Osteoblast (primary cell): ENCODE data around the gene SLC2A1. TPM values are rescaled to one million over a fixed set of nuclear protein-coding genes. Genes with fewer than 3 reads are reported as not detected.

Experiments used
- DNase-seq: peaks from one replicate; pipeline ENCODE4 v3.0.0; 2011; ENCODE audit warnings: low spot score, mixed read lengths; ENCODE audit not compliant: insufficient read length; ENCODE audit errors: missing footprints
- H2AFZ ChIP-seq: 2 replicates; pipeline ENCODE4 v1.6.0; 2011; ENCODE audit warnings: mild to moderate bottlenecking, low read length
- H3K27ac ChIP-seq: 2 replicates; pipeline ENCODE4 v1.5.1; 2011; ENCODE audit warnings: mild to moderate bottlenecking, low read depth, low read length, moderate library complexity
- H3K27me3 ChIP-seq: 2 replicates; pipeline ENCODE4 v1.6.0; 2012; ENCODE audit warnings: mild to moderate bottlenecking, control low read depth, inconsistent platforms, low read length, moderate library complexity; ENCODE audit not compliant: insufficient read depth
- H3K36me3 ChIP-seq: 2 replicates; pipeline ENCODE4 v1.5.1; 2011; ENCODE audit warnings: mild to moderate bottlenecking, low read length, control low read depth, moderate library complexity; ENCODE audit not compliant: insufficient read depth
- H3K4me1 ChIP-seq: 2 replicates; pipeline ENCODE4 v1.5.1; 2011; ENCODE audit warnings: mild to moderate bottlenecking, low read length, control low read depth, moderate library complexity; ENCODE audit not compliant: insufficient read depth
- H3K4me2 ChIP-seq: 2 replicates; pipeline ENCODE4 v1.6.0; 2011; ENCODE audit warnings: mild to moderate bottlenecking, low read length; ENCODE audit not compliant: insufficient read depth
- H3K4me3 ChIP-seq: fragments of 200-600 bp; sonication (generic); 3 replicates; pipeline ENCODE4 v1.5.1; 2012; ENCODE audit warnings: mild to moderate bottlenecking, low read length, inconsistent platforms; ENCODE audit not compliant: insufficient read depth
- H3K79me2 ChIP-seq: 2 replicates; pipeline ENCODE4 v1.6.0; 2012; ENCODE audit warnings: mild to moderate bottlenecking, low read length, control low read depth, inconsistent platforms; ENCODE audit not compliant: insufficient read depth
- H3K9me3 ChIP-seq: 2 replicates; pipeline ENCODE4 v1.5.1; 2011; ENCODE audit warnings: low read depth, low read length, control low read depth
- H4K20me1 ChIP-seq: 2 replicates; pipeline ENCODE4 v1.6.0; 2012; ENCODE audit warnings: mild to moderate bottlenecking, low read length, control low read depth; ENCODE audit not compliant: insufficient read depth
- small RNA-seq: library from RNA; depleted of rRNA; stranded (forward); fragments of <200 nt; gene quantifications from one replicate; pipeline ENCODE3, GENCODE V24; 2012
- total RNA-seq: library from RNA; depleted of rRNA; stranded (reverse); fragments of >200 nt; gene quantifications from 2 replicates; pipeline ENCODE4 v1.2.3, GENCODE V29; 2012
- TF ChIP-seq, protein P1 (sequence below): IDR thresholded peaks from 2 replicates; pipeline ENCODE4 v1.5.1; 2011; ENCODE audit warnings: mild to moderate bottlenecking, low read depth, low read length, moderate library complexity; ENCODE audit errors: extremely low read depth

SLC2A1 gene
- total RNA-seq, 1 donor, result 43.4 TPM

DNA sequence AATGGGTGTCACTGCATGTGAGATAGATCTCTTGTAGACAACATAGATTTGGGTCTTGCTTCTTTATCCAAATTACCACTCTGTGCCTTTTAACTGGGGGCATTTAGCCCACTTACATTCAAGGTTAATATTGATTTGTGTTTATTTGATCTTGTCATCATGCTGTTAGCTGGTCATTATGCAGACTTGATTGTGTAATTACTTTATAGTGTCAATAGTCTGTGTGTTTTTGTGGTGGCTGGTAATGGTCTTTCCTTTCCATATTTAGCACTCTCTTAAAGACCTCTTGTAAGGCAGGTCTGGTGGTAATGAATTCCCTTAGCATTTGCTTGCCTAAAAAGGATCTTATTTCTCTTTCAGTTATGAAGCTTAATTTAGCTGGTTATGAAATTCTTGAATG is 82.7 kb downstream of the SLC2A1 start:
- no peak for DNase-seq
- no peak overlapping the region for H3K27ac ChIP-seq
- TF ChIP-seq, protein P1, sequence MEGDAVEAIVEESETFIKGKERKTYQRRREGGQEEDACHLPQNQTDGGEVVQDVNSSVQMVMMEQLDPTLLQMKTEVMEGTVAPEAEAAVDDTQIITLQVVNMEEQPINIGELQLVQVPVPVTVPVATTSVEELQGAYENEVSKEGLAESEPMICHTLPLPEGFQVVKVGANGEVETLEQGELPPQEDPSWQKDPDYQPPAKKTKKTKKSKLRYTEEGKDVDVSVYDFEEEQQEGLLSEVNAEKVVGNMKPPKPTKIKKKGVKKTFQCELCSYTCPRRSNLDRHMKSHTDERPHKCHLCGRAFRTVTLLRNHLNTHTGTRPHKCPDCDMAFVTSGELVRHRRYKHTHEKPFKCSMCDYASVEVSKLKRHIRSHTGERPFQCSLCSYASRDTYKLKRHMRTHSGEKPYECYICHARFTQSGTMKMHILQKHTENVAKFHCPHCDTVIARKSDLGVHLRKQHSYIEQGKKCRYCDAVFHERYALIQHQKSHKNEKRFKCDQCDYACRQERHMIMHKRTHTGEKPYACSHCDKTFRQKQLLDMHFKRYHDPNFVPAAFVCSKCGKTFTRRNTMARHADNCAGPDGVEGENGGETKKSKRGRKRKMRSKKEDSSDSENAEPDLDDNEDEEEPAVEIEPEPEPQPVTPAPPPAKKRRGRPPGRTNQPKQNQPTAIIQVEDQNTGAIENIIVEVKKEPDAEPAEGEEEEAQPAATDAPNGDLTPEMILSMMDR, result no peak
- H3K4me2 ChIP-seq, result no peak overlapping the region
- H4K20me1 ChIP-seq, result no peaks in the 10 kb centered on the region
- no peaks in the 10 kb centered on the region for H3K4me1 ChIP-seq
- H3K27me3 ChIP-seq, result peaks cover 21% of the 10 kb centered on the region
- H2AFZ ChIP-seq, result no peak overlapping the region
- H3K9me3 ChIP-seq, result no peaks in the 10 kb centered on the region
- H3K79me2 ChIP-seq, result no peaks in the 10 kb centered on the region
- no peaks in the 10 kb centered on the region for H3K36me3 ChIP-seq
- no peak overlapping the region for H3K4me3 ChIP-seq

Small RNA genes lying within 50 kb of the gene (small RNA-seq; reads per million reads assigned to genes)
- not detected for gene RNU6-880P

Other genes with a start within 250 kb of the SLC2A1 start
- not detected in 2 replicates for gene CLDN19, start 218.6 kb downstream of the SLC2A1 start, total RNA-seq
- gene P3H1, start 191.8 kb downstream of the SLC2A1 start, total RNA-seq, result 209 and 213 TPM in 2 replicates
- gene C1orf50, start 191.6 kb downstream of the SLC2A1 start, total RNA-seq, result 4.7 and 5.9 TPM in 2 replicates
- under 0.01 TPM in 2 replicates for gene TMEM269, start 173.9 kb downstream of the SLC2A1 start, total RNA-seq
- 21.7 and 29.2 TPM in 2 replicates for gene ERMAP, start 141.7 kb downstream of the SLC2A1 start, total RNA-seq
- 17.0 and 20.0 TPM in 2 replicates for gene SVBP, start 141.5 kb downstream of the SLC2A1 start, total RNA-seq
- gene ZNF691, start 112.3 kb downstream of the SLC2A1 start, total RNA-seq, result 5.4 and 6.5 TPM in 2 replicates
- 46.3 and 50.7 TPM in 2 replicates for gene EBNA1BP2, start 213.4 kb upstream of the SLC2A1 start, total RNA-seq
- under 0.01 TPM in 1 of 2 replicates, not detected in the other for gene CFAP57, start 213.5 kb upstream of the SLC2A1 start, total RNA-seq